ENCODE results near the gene UNC45A. TPM values are rescaled to one million over a fixed set of nuclear protein-coding genes. Genes with fewer than 3 reads are reported as not detected.

Gene UNC45A
- total RNA-seq, 2 experiments from 2014 or later = 46.1 to 68.0 TPM

DNA sequence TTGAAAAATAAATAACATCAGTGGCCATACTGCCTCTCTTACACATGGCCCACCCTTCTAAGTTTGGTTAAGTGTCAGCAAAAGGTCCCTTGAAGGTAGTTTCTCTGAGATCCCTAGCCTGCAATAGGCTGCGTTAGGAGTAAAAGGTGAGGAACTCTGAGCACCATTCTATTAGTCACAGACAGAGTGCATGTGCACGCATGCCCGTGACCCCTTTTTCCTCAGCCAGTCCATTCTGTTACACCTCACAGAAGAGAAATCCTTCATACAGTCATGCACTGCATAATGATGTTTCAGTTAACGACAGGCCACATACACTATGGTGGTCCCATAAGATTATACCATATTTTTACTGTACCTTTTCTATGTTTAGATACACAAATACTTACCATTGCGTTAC lies 32.1 kb downstream of the UNC45A start:
- no peak for DNase-seq (ENCODE audit: low spot score)
- H3K79me2 ChIP-seq (ENCODE audit: insufficient read depth, low read depth, low read length) = no peaks in the 10 kb centered on the region
- H3K36me3 ChIP-seq (ENCODE audit: insufficient read depth, low read length) = peaks cover 95% of the 10 kb centered on the region
- intact Hi-C loops (cut with micrococcal nuclease; ENCODE audit: unreplicated experiment) = no loop called here
- POLR2A ChIA-PET = interaction anchor here (0.9 to 1.5 kb wide), 2 partner anchors 12 to 19 kb away, joined by 3 to 4 read pairs; no protein-coding TSS in a partner anchor
- H3K4me1 ChIP-seq (ENCODE audit: insufficient read depth, low read length, poor library complexity, severe bottlenecking) = no peaks in the 10 kb centered on the region
- no peak overlapping the region for H2AFZ ChIP-seq (ENCODE audit: low read length)
- H3K27ac ChIP-seq (ENCODE audit: low read depth, low read length, poor library complexity, severe bottlenecking) = no peak overlapping the region
- CTCF ChIA-PET (ENCODE audit: unreplicated experiment) = no interaction called here
- no peaks in the 10 kb centered on the region for H3K9me3 ChIP-seq (ENCODE audit: low read length)
- no peaks in the 10 kb centered on the region; the same call in 1 of the 2 replicates for H4K20me1 ChIP-seq (ENCODE audit: insufficient read depth, low read length)
- TF ChIP-seq CTCF (conservative IDR thresholded peaks at IDR 0.05; ENCODE audit: low read length) (no peak), EZH2phosphoT487 (IDR thresholded peaks at IDR 0.05; ENCODE audit: borderline replicate concordance, low read depth, low read length) (no peak)
- BruUV-seq (replicated peaks) = no TSS peak
- H3K4me2 ChIP-seq (ENCODE audit: low read length) = no peak overlapping the region
- H3K9me2 ChIP-seq (ENCODE audit: insufficient read depth, low read length) = no peaks in the 10 kb centered on the region
- H3K4me3 ChIP-seq (ENCODE audit: low read depth, low read length, poor library complexity, severe bottlenecking) = no peak overlapping the region

GRCh38 chr15:90968434-90968833 lies 33.3 kb downstream of the UNC45A start:
- H3K9me3 ChIP-seq (ENCODE audit: low read length) = no peaks in the 10 kb centered on the region
- no peak overlapping the region for H3K4me2 ChIP-seq (ENCODE audit: low read length)
- no peak overlapping the region for H2AFZ ChIP-seq (ENCODE audit: low read length)
- peaks cover 94% of the 10 kb centered on the region for H3K36me3 ChIP-seq (ENCODE audit: insufficient read depth, low read length)
- H4K20me1 ChIP-seq (ENCODE audit: insufficient read depth, low read length) = no peaks in the 10 kb centered on the region; the same call in 1 of the 2 replicates
- no TSS peak for BruUV-seq (replicated peaks)
- no peaks in the 10 kb centered on the region for H3K79me2 ChIP-seq (ENCODE audit: insufficient read depth, low read depth, low read length)
- POLR2A ChIA-PET = interaction anchor here (0.9 to 1.4 kb wide), 2 partner anchors 9 to 12 kb away, joined by 5 to 7 read pairs; no protein-coding TSS in a partner anchor
- H3K9me2 ChIP-seq (ENCODE audit: insufficient read depth, low read length) = no peaks in the 10 kb centered on the region
- no peak overlapping the region for H3K4me3 ChIP-seq (ENCODE audit: low read depth, low read length, poor library complexity, severe bottlenecking)
- H3K4me1 ChIP-seq (ENCODE audit: insufficient read depth, low read length, poor library complexity, severe bottlenecking) = no peaks in the 10 kb centered on the region
- H3K27ac ChIP-seq (ENCODE audit: low read depth, low read length, poor library complexity, severe bottlenecking) = no peak overlapping the region
- intact Hi-C loops (cut with micrococcal nuclease; ENCODE audit: unreplicated experiment) = no loop called here
- TF ChIP-seq EZH2phosphoT487 (IDR thresholded peaks at IDR 0.05; ENCODE audit: borderline replicate concordance, low read depth, low read length) (no peak), CTCF (conservative IDR thresholded peaks at IDR 0.05; ENCODE audit: low read length) (no peak)
- no peak for DNase-seq (ENCODE audit: low spot score)
- CTCF ChIA-PET (ENCODE audit: unreplicated experiment) = no interaction called here

GRCh38 chr15:90970274-90970673 lies 35.2 kb downstream of the UNC45A start:
- POLR2A ChIA-PET = interaction anchor here (1.6 kb wide), 1 partner anchor 16 kb away, joined by 4 read pairs; no protein-coding TSS in a partner anchor
- H3K4me2 ChIP-seq (ENCODE audit: low read length) = no peak overlapping the region

More at GRCh38 chr15:90970274-90970673, 35.2 kb downstream of the UNC45A start:
- CTCF ChIA-PET (ENCODE audit: unreplicated experiment) = no interaction called here
- no TSS peak for BruUV-seq (replicated peaks)
- Histone ChIP-seq H3K4me1 (ENCODE audit: insufficient read depth, low read length, poor library complexity, severe bottlenecking) (no peaks in the 10 kb centered on the region), H4K20me1 (ENCODE audit: insufficient read depth, low read length) (no peaks in the 10 kb centered on the region), H3K79me2 (ENCODE audit: insufficient read depth, low read depth, low read length) (no peaks in the 10 kb centered on the region), H3K9me2 (ENCODE audit: insufficient read depth, low read length) (no peaks in the 10 kb centered on the region), H3K36me3 (ENCODE audit: insufficient read depth, low read length) (peaks cover 94% of the 10 kb centered on the region), H3K4me3 (ENCODE audit: low read depth, low read length, poor library complexity, severe bottlenecking) (no peak overlapping the region), H2AFZ (ENCODE audit: low read length) (no peak overlapping the region), H3K27ac (ENCODE audit: low read depth, low read length, poor library complexity, severe bottlenecking) (no peak overlapping the region), H3K9me3 (ENCODE audit: low read length) (no peaks in the 10 kb centered on the region)
- TF ChIP-seq EZH2phosphoT487 (IDR thresholded peaks at IDR 0.05; ENCODE audit: borderline replicate concordance, low read depth, low read length) (no peak), CTCF (conservative IDR thresholded peaks at IDR 0.05; ENCODE audit: low read length) (no peak)
- intact Hi-C loops (cut with micrococcal nuclease; ENCODE audit: unreplicated experiment) = no loop called here
- no peak for DNase-seq (ENCODE audit: low spot score)
